A673 (cell line): ENCODE data around the gene CYP46A1. TPM values are rescaled to one million over a fixed set of nuclear protein-coding genes. Genes with fewer than 3 reads are reported as not detected.

Experiments
- BruUV-seq: library from RNA; stranded (reverse); fragments of 400-500 nt; replicated peaks from 2 replicates; lab custom pipeline; 2021; lab: Mats Ljungman, UMichigan
- CTCF ChIA-PET: fragments of 300-600 bp; sonication (Branson Sonifier 250); formaldehyde crosslinking; loops from one replicate; lab custom pipeline; 2022; ENCODE audit warnings: antibody characterized with exemption; lab: Charles Lee
- POLR2A ChIA-PET: fragments of 300-600 bp; sonication (Branson Sonifier 250); formaldehyde crosslinking; loops from one replicate; lab custom pipeline; 2022; ENCODE audit warnings: antibody characterized with exemption; ENCODE audit not compliant: low non-redundant PET; lab: Charles Lee
- DNase-seq: peaks from one replicate; pipeline ENCODE4 v3.0.0-alpha.2; 2015; ENCODE audit warnings: low spot score
- H3K27ac ChIP-seq: fragments of 200-600 bp; sonication (generic); 2 replicates; pipeline ENCODE4 v1.5.1; 2016; ENCODE audit warnings: mixed run types, low read depth, mild to moderate bottlenecking, mixed read lengths, antibody characterized with exemption, low read length; ENCODE audit not compliant: poor library complexity, severe bottlenecking
- H3K27me3 ChIP-seq: fragments of 200-600 bp; sonication (generic); replicated peaks from 2 replicates; pipeline ENCODE4 v1.6.1; 2017; ENCODE audit warnings: mixed run types, low read depth, mild to moderate bottlenecking, mixed read lengths, antibody characterized with exemption, low read length; ENCODE audit not compliant: insufficient read depth, poor library complexity
- H3K36me3 ChIP-seq: fragments of 200-600 bp; sonication (generic); 2 replicates; pipeline ENCODE4 v1.6.1; 2016; ENCODE audit warnings: mixed run types, mild to moderate bottlenecking, mixed read lengths, antibody characterized with exemption, low read length; ENCODE audit not compliant: insufficient read depth, poor library complexity, severe bottlenecking
- H3K4me1 ChIP-seq: fragments of 200-600 bp; sonication (generic); 2 replicates; pipeline ENCODE4 v1.6.1; 2017; ENCODE audit warnings: mixed run types, mild to moderate bottlenecking, mixed read lengths, antibody characterized with exemption, low read length; ENCODE audit not compliant: insufficient read depth, poor library complexity, severe bottlenecking
- H3K4me3 ChIP-seq: fragments of 200-600 bp; sonication (generic); 2 replicates; pipeline ENCODE4 v1.5.1; 2016; ENCODE audit warnings: low read depth, mixed run types, mild to moderate bottlenecking, mixed read lengths, low read length; ENCODE audit not compliant: poor library complexity, severe bottlenecking
- H3K9me3 ChIP-seq: fragments of 200-600 bp; sonication (generic); 2 replicates; pipeline ENCODE4 v1.6.1; 2016; ENCODE audit warnings: mixed run types, low read depth, mild to moderate bottlenecking, mixed read lengths, antibody characterized with exemption, low read length; ENCODE audit not compliant: poor library complexity, severe bottlenecking
- EZH2 ChIP-seq: fragments of 200-600 bp; sonication (generic); IDR thresholded peaks from 2 replicates; pipeline ENCODE4 v1.6.1; 2017; ENCODE audit warnings: borderline replicate concordance, low read depth, mild to moderate bottlenecking, mixed read lengths, antibody characterized with exemption, low read length; ENCODE audit not compliant: poor library complexity, severe bottlenecking
- intact Hi-C: fragments of 100-400 bp; cut with micrococcal nuclease; formaldehyde crosslinking; loops from one replicate; pipeline ENCODE4 v1.10.0; 2022; ENCODE audit not compliant: unreplicated experiment
- total RNA-seq: library from RNA; stranded (reverse); gene quantifications from 2 replicates; pipeline ENCODE4 v1.2.3, GENCODE V29; 2021
- TF ChIP-seq, protein P1 (sequence below): fragments of 300-800, 200-600 bp; sonication (generic); conservative IDR thresholded peaks from 2 replicates; pipeline ENCODE4 v1.5.1; 2017; ENCODE audit warnings: low read depth, mild to moderate bottlenecking, antibody characterized with exemption, low read length, moderate library complexity, mixed read lengths

The CYP46A1 gene
- total RNA-seq, 1 experiment from 2014 or later, result not detected

- no peak for TF ChIP-seq EZH2
- TF ChIP-seq, protein P1, sequence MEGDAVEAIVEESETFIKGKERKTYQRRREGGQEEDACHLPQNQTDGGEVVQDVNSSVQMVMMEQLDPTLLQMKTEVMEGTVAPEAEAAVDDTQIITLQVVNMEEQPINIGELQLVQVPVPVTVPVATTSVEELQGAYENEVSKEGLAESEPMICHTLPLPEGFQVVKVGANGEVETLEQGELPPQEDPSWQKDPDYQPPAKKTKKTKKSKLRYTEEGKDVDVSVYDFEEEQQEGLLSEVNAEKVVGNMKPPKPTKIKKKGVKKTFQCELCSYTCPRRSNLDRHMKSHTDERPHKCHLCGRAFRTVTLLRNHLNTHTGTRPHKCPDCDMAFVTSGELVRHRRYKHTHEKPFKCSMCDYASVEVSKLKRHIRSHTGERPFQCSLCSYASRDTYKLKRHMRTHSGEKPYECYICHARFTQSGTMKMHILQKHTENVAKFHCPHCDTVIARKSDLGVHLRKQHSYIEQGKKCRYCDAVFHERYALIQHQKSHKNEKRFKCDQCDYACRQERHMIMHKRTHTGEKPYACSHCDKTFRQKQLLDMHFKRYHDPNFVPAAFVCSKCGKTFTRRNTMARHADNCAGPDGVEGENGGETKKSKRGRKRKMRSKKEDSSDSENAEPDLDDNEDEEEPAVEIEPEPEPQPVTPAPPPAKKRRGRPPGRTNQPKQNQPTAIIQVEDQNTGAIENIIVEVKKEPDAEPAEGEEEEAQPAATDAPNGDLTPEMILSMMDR, result no peak
- BruUV-seq, result no TSS peak
- H3K36me3 ChIP-seq, result no peaks in the 10 kb centered on the region
- H3K4me1 ChIP-seq, result peaks cover 16% of the 10 kb centered on the region
- no peaks in the 10 kb centered on the region for H3K27me3 ChIP-seq
- CTCF ChIA-PET, result no interaction called here
- peak overlapping the region; percentile 10 for H3K27ac ChIP-seq
- intact Hi-C loops, result no loop called here
- DNase-seq, result no peak
- H3K9me3 ChIP-seq, result no peaks in the 10 kb centered on the region
- POLR2A ChIA-PET, result no interaction called here
- H3K4me3 ChIP-seq, result no peak overlapping the region
Measured at GRCh38 chr14:99671235-99672224, 12.6 kb upstream of the CYP46A1 start.

DNA sequence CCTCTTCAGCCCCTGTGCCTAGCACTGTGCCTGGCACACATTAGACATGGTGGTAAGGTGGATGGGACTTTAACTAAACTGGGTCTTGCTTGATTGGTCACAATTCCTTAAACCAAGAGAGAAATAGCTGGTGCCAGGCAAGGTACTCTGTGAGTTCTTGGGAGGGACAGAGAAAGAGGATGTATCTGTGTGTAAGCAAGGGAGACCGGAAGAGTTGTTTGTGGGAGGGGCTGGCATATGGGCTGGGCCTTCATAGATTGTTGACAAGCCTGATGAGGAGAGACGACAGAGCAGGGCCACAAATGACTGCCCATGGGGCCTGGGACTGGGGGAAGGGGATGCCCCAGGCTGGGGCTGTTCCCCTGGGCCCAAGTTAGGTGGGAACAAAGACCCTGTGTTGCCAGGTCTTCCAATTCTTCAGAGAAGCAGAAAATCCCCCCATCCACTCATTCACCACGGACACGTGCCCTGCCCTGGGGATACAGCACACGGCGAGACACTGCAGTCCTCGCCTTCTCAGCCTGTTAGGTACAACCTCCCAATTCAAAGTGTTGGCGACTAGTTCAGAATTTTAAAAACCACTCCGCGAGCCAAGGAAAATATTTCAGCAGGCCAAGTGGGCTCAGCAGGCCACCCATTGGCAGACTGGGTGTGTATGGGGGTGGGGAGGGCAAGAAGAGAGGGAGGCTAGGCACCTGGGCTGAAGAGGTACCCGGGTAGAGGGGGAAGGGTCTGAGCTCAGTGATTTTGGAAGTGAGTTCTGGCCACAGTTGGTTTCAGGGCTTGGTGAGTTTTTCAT, 11.4 kb upstream of the CYP46A1 start:
- ChIA-PET CTCF (no interaction called here), POLR2A (no interaction called here)
- no peak for TF ChIP-seq EZH2
- TF ChIP-seq, protein P1, result no peak
- DNase-seq, result no peak
- BruUV-seq, result no TSS peak
- H3K9me3 ChIP-seq, result peaks cover 4% of the 10 kb centered on the region
- H3K27ac ChIP-seq, result no peak overlapping the region
- H3K4me3 ChIP-seq, result no peak overlapping the region
- intact Hi-C loops, result no loop called here
- H3K4me1 ChIP-seq, result peaks cover 16% of the 10 kb centered on the region
- no peaks in the 10 kb centered on the region for H3K27me3 ChIP-seq
- H3K36me3 ChIP-seq, result no peaks in the 10 kb centered on the region

DNA sequence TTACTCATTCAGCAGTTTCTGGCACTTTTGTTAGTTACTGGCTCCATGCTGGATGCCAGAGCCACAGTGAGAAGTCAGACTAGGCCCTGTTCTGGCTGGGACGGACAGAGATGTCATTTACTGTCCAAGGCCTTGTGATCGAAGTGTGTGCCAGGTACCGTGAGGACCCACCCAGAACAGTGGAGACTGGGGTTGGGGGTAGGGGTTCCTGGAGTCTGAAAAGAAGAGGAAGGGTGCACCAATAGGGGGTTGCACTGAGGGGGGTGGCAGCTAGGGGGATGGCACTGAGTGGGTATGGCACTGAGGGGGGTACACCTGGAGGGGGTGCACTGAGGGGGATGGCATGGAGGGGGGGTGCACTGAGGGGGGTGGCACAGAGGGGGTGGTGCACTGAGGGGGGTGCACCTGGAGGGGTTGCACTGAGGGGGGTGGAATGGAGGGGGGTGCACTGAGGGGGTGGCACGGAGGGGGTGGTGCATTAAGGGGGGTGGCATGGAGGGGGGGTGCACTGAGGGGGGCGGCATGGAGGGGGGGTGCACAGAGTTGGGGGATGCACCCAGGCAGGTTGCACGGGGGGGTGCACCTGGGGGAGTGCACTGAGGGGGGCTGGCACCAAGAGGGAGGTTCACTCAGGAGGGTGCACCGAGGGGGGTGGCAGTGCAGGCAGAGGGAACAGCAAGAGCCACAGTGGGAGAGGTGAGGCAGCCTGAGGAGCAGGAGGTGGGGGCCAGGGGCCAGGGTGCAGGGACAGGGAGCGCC, 10.6 kb upstream of the CYP46A1 start:
- intact Hi-C loops, result no loop called here
- POLR2A ChIA-PET, result no interaction called here
- no peak for DNase-seq
- Histone ChIP-seq H3K36me3 (no peaks in the 10 kb centered on the region), H3K4me3 (no peak overlapping the region), H3K27me3 (no peaks in the 10 kb centered on the region), H3K4me1 (peaks cover 16% of the 10 kb centered on the region), H3K9me3 (peaks cover 12% of the 10 kb centered on the region), H3K27ac (no peak overlapping the region)
- CTCF ChIA-PET, result no interaction called here
- no TSS peak for BruUV-seq
- TF ChIP-seq, protein P1, result no peak
- no peak for TF ChIP-seq EZH2
